HFF-Myc (cell line): ENCODE results near the gene JMJD7.

Source experiments
- DNase-seq: peaks from one replicate; pipeline ENCODE4 v3.0.0-alpha.2; 2011; ENCODE audit warnings: low read depth; ENCODE audit errors: extremely low read depth
- H3K4me3 ChIP-seq: replicated peaks from 2 replicates; pipeline ENCODE4 v1.5.1; 2011; ENCODE audit warnings: low read depth, mild to moderate bottlenecking, control low read depth, low read length
- CTCF ChIP-seq: IDR thresholded peaks from 2 replicates; pipeline ENCODE4 v1.5.1; 2012; ENCODE audit warnings: mild to moderate bottlenecking, low read depth, low read length, control low read depth; ENCODE audit errors: missing control alignments

The JMJD7 gene

GRCh38 chr15:41874736-41875135 lies 46.8 kb downstream of the JMJD7 start:
- no peak overlapping the region for H3K4me3 ChIP-seq
- no peak for DNase-seq
- no peak for TF ChIP-seq CTCF

GRCh38 chr15:41876007-41876406 lies 48.1 kb downstream of the JMJD7 start:
- no peak overlapping the region for H3K4me3 ChIP-seq
- no peak for TF ChIP-seq CTCF
- DNase-seq = no peak

- no peak for DNase-seq
Measured at GRCh38 chr15:41876689-41877088, 48.8 kb downstream of the JMJD7 start.

GRCh38 chr15:41877631-41878354 lies 49.9 kb downstream of the JMJD7 start:
- no peak overlapping the region for H3K4me3 ChIP-seq
- no peak for TF ChIP-seq CTCF
- no peak for DNase-seq

More at GRCh38 chr15:41876689-41877088, 48.8 kb downstream of the JMJD7 start:
- TF ChIP-seq CTCF = no peak
- H3K4me3 ChIP-seq = no peak overlapping the region

GRCh38 chr15:41878355-41878699 lies 50.4 kb downstream of the JMJD7 start:
- TF ChIP-seq CTCF = no peak
- no peak for DNase-seq
- H3K4me3 ChIP-seq = no peak overlapping the region

- TF ChIP-seq CTCF = no peak
- no peak for DNase-seq
- no peak overlapping the region for H3K4me3 ChIP-seq
Measured at GRCh38 chr15:41879321-41879845, 51.5 kb downstream of the JMJD7 start.
